ENCODE results near the gene SLC40A1.

SLC40A1 gene

GRCh38 chr2:189534854-189535832 is 45.4 kb downstream of the SLC40A1 start:
- DNase-seq = no peak

GRCh38 chr2:189533288-189534035 is 47.1 kb downstream of the SLC40A1 start:
- no peak for DNase-seq

GRCh38 chr2:189530965-189531637 is 49.5 kb downstream of the SLC40A1 start:
- DNase-seq = no peak

- no peak for DNase-seq
Measured at GRCh38 chr2:189528617-189529016, 52.0 kb downstream of the SLC40A1 start.

GRCh38 chr2:189527812-189528592 is 52.6 kb downstream of the SLC40A1 start:
- DNase-seq = no peak

GRCh38 chr2:189527041-189527750 is 53.4 kb downstream of the SLC40A1 start:
- DNase-seq = no peak

GRCh38 chr2:189526241-189526640 is 54.3 kb downstream of the SLC40A1 start:
- no peak for DNase-seq

- no peak for DNase-seq
Measured at GRCh38 chr2:189524746-189525145, 55.8 kb downstream of the SLC40A1 start.

GRCh38 chr2:189522435-189523151 is 58.0 kb downstream of the SLC40A1 start:
- no peak for DNase-seq

- DNase-seq = no peak
Measured at GRCh38 chr2:189521699-189522434, 58.7 kb downstream of the SLC40A1 start.

GRCh38 chr2:189519631-189520387 is 60.8 kb downstream of the SLC40A1 start:
- no peak for DNase-seq

- peak; percentile 72 for DNase-seq
Measured at GRCh38 chr2:189517847-189518535, 62.6 kb downstream of the SLC40A1 start.

GRCh38 chr2:189516546-189516945 is 64.0 kb downstream of the SLC40A1 start:
- DNase-seq = no peak

GRCh38 chr2:189515264-189515663 is 65.3 kb downstream of the SLC40A1 start:
- DNase-seq = peak; percentile 21

GRCh38 chr2:189514104-189514503 is 66.5 kb downstream of the SLC40A1 start:
- DNase-seq = no peak

- DNase-seq = no peak
Measured at GRCh38 chr2:189512879-189513278, 67.7 kb downstream of the SLC40A1 start.

- no peak for DNase-seq
Measured at GRCh38 chr2:189511960-189512319, 68.6 kb downstream of the SLC40A1 start.

GRCh38 chr2:189511210-189511959 is 69.2 kb downstream of the SLC40A1 start:
- DNase-seq = no peak
